Activated CD8-positive, alpha-beta T cell treated with anti-CD3 and anti-CD28 coated beads, Interleukin-2, amount 10 ng/mL, durations not matched to agents 7 days and 5 days (primary cell): Measurements from ENCODE around the gene MCRIP1. TPM values are rescaled to one million over a fixed set of nuclear protein-coding genes. Genes with fewer than 3 reads are reported as not detected.

ENCODE experiments used
- ATAC-seq: fragments of 150-1000 bp; cut with Tn5 transposase; one replicate; pipeline ENCODE4 v1.10.0; 2021; ENCODE audit warnings: moderate library complexity
- CTCF ChIA-PET: fragments of 350-600 bp; sonication (Branson Sonifier 250); formaldehyde crosslinking; loops from one replicate; lab custom pipeline; 2021; ENCODE audit warnings: antibody characterized with exemption; lab: Charles Lee
- POLR2A ChIA-PET: fragments of 350-600 bp; sonication (Branson Sonifier 250); formaldehyde crosslinking; loops from one replicate; lab custom pipeline; 2021; ENCODE audit warnings: antibody characterized with exemption; lab: Charles Lee
- DNase-seq: peaks from one replicate; pipeline ENCODE4 v3.0.0-alpha.2; 2020
- H3K27ac Mint-ChIP-seq: one replicate; pipeline ENCODE4 v1.8.0; 2021; ENCODE audit warnings: mild to moderate bottlenecking, mixed read lengths
- H3K27me3 Mint-ChIP-seq: one replicate; pipeline ENCODE4 v1.8.0; 2021; ENCODE audit warnings: low read depth, mixed read lengths
- H3K36me3 Mint-ChIP-seq: one replicate; pipeline ENCODE4 v1.8.0; 2021; ENCODE audit warnings: low read depth, mixed read lengths
- H3K4me1 Mint-ChIP-seq: one replicate; pipeline ENCODE4 v1.8.0; 2021; ENCODE audit warnings: low read depth, mixed read lengths
- H3K4me3 Mint-ChIP-seq: one replicate; pipeline ENCODE4 v1.8.0; 2021; ENCODE audit warnings: mild to moderate bottlenecking, mixed read lengths
- H3K9me3 Mint-ChIP-seq: one replicate; pipeline ENCODE4 v1.8.0; 2022; ENCODE audit warnings: mixed read lengths; ENCODE audit not compliant: insufficient read depth
- total RNA-seq, 2 experiments: library from RNA; stranded (reverse); gene quantifications; one replicate each; pipeline ENCODE4 v1.2.3, GENCODE V29; 2021

Gene MCRIP1
- total RNA-seq, 2 experiments from 2014 or later, result 42.3 to 43.0 TPM

DNA sequence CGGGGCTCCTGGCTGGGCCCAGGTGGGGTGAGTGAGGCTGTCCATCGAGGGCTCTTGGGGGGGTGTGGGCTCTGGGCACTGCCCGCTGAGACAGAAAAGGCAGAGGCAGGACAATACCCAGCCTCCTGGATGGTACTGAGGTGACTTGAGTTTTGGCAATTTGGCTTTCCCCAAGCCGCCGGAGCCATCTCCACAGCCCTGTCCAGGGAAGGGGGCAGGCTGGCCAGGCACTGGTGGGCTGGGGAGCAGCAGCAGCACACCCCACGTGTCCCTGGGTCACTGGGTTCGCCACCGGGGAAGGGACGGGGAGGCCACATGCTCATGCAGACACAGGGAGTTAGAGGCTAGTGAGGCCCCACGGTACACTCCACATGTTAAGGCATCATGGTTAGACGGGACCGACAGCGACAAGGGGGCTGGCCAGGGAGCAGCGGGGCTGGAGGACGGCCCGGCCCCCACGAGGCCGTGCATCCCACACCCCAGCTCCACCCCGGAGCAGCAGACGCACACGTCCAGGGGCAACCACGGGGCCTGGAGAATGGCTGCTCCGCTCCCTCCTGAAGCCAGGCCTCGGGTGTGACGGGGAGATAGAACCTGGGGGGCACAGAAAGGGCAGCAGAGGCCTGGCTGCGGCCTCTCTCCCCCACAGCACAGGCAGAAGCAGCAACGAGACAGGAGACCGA, 35.0 kb upstream of the MCRIP1 start:
- no peaks in the 10 kb centered on the region for H3K9me3 Mint-ChIP-seq
- ATAC-seq (no peak), DNase-seq (no peak)
- ChIA-PET POLR2A (interaction anchor here (0.9 kb wide), 1 partner anchor 7 kb away, joined by 3 read pairs; the partner anchor contains the start of gene P4HB), CTCF (no interaction called here)
- peaks cover 54% of the 10 kb centered on the region for H3K4me1 Mint-ChIP-seq
- H3K27ac Mint-ChIP-seq, result peak overlapping the region; percentile 84
- peak overlapping the region; percentile 15 for H3K4me3 Mint-ChIP-seq
- H3K36me3 Mint-ChIP-seq, result peaks cover 58% of the 10 kb centered on the region
- no peaks in the 10 kb centered on the region for H3K27me3 Mint-ChIP-seq

DNA sequence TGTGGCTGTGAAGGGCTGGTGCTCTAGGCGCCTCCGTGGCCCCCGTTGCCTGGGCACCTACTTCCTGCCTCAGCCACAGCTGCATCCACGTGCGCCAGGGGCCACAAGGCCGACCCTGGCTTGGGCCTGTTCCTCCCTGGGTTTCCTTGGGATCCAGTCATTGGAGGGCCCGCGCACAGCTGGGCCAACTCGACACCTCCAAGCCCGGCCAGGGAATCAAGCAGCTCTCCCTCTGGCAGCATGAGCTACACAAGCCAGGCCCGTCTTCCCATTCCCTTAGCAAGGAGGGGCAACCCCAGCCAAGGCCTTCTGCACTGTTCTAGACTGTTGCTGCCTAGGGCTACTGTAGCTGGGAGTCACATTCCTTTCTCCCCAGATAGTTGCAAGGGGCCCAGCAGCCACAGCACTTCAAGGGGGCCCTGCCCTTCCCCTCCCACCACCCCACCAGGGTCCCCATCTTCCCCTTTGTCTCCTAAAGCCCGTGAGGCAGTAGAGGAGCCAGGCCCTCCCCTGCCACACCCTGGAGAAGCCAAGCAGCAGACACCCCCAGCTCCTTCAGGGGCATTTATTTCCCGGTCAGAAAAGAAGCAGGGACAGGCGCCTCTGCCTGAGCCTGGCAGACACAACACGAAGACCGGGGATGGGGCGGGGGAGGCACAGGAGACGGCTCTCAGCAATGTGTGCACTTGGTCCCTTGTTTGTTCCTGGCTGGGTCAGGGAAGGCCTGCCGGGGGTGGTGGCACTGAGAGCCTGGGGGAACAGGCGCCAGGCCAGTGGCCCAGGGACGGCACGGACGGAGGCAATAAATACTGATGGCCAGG, 34.3 kb upstream of the MCRIP1 start:
- Mint-ChIP-seq H3K27me3 (no peaks in the 10 kb centered on the region), H3K27ac (peak overlapping the region; percentile 84), H3K36me3 (peaks cover 57% of the 10 kb centered on the region), H3K4me1 (peaks cover 54% of the 10 kb centered on the region), H3K9me3 (no peaks in the 10 kb centered on the region), H3K4me3 (peak overlapping the region; percentile 40)
- ChIA-PET POLR2A (interaction anchor here (1.1 to 2.0 kb wide), 2 partner anchors 24 to 164 kb away, joined by 3 to 7 read pairs; partner anchors contain the start of genes ALYREF, ANAPC11 and MRPL12), CTCF (no interaction called here)
- ATAC-seq, result no peak
- peak; percentile 38 for DNase-seq

DNA sequence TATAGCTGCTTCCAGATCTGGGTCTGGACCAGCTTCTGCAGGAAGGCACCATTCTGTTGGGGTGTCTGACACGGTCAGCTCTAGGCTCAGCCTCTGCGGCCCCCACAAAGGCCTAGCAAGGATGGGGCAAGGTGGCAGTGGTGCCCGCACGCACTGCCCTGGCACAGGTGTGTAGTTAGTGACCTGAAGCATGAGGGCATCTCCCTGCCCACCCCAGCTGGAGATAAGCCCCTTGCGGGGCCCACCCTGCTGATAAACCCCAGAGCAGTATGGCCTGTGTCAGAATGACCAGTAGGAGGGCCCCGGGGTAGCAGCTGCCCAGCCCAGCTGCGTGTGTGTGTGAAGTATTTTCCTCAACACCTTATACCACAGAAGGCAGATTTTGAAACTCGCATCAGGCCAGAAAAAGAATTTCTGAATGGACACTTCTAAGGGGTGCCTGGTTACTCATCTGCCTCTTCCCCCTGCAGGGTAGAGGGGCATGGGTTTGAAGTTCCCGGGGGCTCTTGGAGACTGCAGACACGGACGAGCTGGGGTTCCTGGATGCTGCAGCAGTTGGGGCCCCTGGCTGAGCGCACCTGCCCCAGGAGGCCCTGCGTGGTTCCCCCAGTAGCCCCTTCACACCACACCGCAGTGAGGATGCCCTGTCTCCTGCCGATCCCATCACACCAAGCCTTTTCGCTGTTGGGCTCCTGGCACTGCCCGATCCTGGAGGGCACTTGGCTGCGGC, 33.5 kb upstream of the MCRIP1 start:
- ChIA-PET POLR2A (interaction anchor here (0.9 to 2.0 kb wide), 3 partner anchors 20 to 163 kb away, joined by 3 to 7 read pairs (median 3); partner anchors contain the start of genes ALYREF, ANAPC11 and MRPL12), CTCF (no interaction called here)
- H3K27ac Mint-ChIP-seq, result peak overlapping the region; percentile 84
- no peaks in the 10 kb centered on the region for H3K27me3 Mint-ChIP-seq
- H3K9me3 Mint-ChIP-seq, result no peaks in the 10 kb centered on the region
- DNase-seq, result no peak
- no peak for ATAC-seq
- H3K4me1 Mint-ChIP-seq, result peaks cover 50% of the 10 kb centered on the region
- peak overlapping the region; percentile 40 for H3K4me3 Mint-ChIP-seq
- peaks cover 57% of the 10 kb centered on the region for H3K36me3 Mint-ChIP-seq

DNA sequence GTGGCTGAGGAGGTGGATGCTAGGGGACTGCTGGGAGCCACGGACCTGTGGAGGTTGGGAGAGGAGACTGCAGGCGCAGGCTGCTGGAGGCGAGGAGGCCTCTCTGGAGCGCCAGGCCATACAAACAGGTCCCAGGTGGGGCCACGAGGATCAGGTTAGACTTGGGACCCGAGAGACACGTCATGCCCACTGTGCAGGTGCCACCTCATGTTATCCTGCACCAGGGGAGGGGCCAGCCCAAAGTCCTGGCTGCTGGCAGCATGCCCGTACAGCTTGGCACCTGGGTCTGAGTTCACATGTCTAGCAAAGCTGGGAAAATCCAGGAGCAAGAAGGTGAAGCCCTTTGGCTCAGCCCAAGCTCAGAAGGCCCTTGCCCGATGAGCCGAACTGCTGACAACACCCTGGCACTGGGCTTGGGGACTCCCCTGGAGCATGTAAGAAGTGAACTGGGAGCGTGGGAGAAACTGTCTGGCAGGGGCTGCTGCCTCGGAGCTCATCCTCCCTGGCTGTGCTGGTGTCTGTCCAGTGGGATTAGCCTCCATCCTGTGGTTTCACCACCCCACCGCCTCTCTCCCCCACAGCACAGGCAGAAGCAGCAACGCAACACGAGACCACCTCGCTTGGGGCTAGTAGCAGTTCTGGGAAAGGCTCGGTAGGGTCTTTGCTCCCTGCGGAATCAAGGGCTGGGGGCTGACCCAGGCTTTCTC, 32.8 kb upstream of the MCRIP1 start:
- Mint-ChIP-seq H3K4me3 (peak overlapping the region; percentile 15), H3K27me3 (no peaks in the 10 kb centered on the region), H3K36me3 (peaks cover 59% of the 10 kb centered on the region), H3K9me3 (no peaks in the 10 kb centered on the region), H3K27ac (peak overlapping the region; percentile 81), H3K4me1 (peaks cover 50% of the 10 kb centered on the region)
- ATAC-seq, result no peak
- DNase-seq, result no peak
- ChIA-PET POLR2A (interaction anchor here (0.9 to 2.0 kb wide), 2 partner anchors 21 to 26 kb away, joined by 3 to 7 read pairs; partner anchors contain the start of genes ALYREF and ANAPC11), CTCF (no interaction called here)

DNA sequence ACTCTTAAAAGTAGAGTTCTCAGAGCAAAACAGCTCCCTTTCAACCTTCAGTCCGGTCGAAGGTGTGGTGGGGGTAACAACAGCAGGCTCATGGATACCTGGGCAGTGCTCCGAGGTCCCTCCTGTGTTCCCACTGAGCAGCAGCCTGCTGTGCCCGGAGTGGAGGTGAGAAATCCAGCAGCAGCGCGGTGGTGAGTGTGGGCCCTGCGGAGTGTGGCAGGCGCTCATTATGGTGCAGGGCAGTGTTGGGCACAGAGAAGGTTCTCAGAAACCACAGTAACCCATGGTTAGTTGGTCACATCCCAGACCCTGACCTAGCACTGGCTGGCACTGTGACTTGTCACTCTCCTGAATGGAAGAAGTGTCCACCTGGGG, 32.3 kb upstream of the MCRIP1 start:
- DNase-seq, result no peak
- H3K9me3 Mint-ChIP-seq, result no peaks in the 10 kb centered on the region
- ChIA-PET POLR2A (interaction anchor here (0.9 to 2.0 kb wide), 2 partner anchors 22 to 26 kb away, joined by 3 to 7 read pairs; partner anchors contain the start of genes ALYREF and ANAPC11), CTCF (no interaction called here)
- no peaks in the 10 kb centered on the region for H3K27me3 Mint-ChIP-seq
- no peak for ATAC-seq
- H3K4me3 Mint-ChIP-seq, result peak overlapping the region; percentile 15
- peaks cover 50% of the 10 kb centered on the region for H3K4me1 Mint-ChIP-seq
- peaks cover 58% of the 10 kb centered on the region for H3K36me3 Mint-ChIP-seq
- peak overlapping the region; percentile 81 for H3K27ac Mint-ChIP-seq

DNA sequence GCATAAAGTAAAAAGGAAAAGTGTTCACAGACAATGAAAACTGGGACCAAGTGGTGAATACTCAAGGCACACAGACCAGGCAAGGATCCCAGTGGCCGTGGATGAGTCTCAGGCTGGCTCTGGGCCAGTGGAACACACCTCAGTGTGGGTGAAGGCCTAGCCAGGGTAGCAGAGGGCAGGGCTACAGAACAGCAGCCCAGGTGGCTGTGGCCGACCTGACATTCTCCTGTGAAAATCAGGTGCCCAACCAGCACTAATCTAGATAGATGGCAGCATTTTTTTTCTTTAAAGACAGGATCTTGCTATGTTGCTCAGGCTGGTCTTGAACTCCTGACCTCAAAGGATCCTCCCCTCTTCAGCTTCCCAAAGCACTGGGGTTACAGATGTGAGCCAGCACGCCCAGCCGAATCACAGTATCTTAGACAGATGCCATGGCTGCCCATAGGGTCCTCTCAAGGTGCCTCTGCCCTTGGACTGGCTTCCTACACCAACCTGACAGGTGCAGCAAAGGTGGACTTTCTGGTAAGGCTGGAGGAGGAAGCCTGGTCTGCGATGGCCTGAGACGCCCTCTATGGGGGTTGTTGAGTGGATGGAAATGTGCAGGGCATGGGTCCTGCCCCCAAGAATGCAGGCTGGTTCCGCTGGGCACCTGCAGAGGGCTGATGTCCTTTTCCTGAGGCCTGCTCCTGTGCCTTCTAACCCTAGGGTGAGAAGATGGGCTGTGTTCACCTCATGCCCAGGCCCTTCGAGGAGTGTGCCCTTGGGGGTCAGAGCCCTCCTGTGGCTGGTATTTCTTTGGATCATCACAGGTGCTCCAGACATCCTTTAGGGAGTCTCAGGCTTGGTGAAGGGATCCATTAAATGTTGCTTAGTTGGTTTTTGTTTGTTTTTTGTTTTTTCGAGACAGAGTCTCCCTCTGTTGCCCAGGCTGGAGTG, 31.0 kb upstream of the MCRIP1 start:
- Mint-ChIP-seq H3K9me3 (no peaks in the 10 kb centered on the region), H3K27me3 (no peaks in the 10 kb centered on the region), H3K36me3 (peaks cover 54% of the 10 kb centered on the region), H3K27ac (peak overlapping the region; percentile 82), H3K4me3 (no peak overlapping the region), H3K4me1 (peaks cover 49% of the 10 kb centered on the region)
- ChIA-PET POLR2A (no interaction called here), CTCF (no interaction called here)
- ATAC-seq (no peak), DNase-seq (no peak)

DNA sequence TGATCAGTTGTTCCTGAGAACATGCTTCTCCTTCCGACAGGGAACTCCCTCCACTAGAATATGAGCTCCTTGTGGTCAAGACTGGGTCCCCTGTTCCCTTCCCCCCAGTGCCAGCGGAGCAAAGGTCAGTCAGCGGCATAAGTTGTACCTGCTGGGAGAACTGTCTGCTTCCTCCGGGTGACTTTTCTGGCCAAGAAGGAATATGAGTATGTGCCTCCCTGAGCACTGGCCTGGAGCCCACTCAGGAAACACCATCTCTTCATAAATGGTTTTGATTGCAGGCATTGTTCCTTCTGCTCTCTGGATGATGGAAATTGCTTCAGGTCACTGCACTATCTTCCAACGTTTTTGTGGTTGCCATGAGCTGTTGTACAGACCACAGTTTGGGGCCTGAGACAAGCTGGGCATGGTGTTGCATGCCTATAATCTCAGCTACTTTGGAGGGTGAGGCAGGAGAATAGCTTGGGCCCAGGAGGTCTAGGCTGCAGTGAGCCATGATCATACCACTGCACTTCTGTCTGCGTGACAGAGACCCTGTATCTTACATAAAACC, 30.1 kb upstream of the MCRIP1 start:
- no peak for ATAC-seq
- CTCF ChIA-PET, result interaction anchor here (1.0 kb wide), 1 partner anchor 11 kb away, joined by 3 read pairs; no protein-coding TSS in a partner anchor
- Mint-ChIP-seq H3K9me3 (no peaks in the 10 kb centered on the region), H3K4me3 (peak overlapping the region; percentile 73), H3K36me3 (peaks cover 57% of the 10 kb centered on the region), H3K4me1 (peaks cover 53% of the 10 kb centered on the region), H3K27me3 (no peaks in the 10 kb centered on the region), H3K27ac (peak overlapping the region; percentile 82)
- POLR2A ChIA-PET, result interaction anchor here (1.1 kb wide), 1 partner anchor 22 kb away, joined by 4 read pairs; no protein-coding TSS in a partner anchor
- DNase-seq, result no peak

DNA sequence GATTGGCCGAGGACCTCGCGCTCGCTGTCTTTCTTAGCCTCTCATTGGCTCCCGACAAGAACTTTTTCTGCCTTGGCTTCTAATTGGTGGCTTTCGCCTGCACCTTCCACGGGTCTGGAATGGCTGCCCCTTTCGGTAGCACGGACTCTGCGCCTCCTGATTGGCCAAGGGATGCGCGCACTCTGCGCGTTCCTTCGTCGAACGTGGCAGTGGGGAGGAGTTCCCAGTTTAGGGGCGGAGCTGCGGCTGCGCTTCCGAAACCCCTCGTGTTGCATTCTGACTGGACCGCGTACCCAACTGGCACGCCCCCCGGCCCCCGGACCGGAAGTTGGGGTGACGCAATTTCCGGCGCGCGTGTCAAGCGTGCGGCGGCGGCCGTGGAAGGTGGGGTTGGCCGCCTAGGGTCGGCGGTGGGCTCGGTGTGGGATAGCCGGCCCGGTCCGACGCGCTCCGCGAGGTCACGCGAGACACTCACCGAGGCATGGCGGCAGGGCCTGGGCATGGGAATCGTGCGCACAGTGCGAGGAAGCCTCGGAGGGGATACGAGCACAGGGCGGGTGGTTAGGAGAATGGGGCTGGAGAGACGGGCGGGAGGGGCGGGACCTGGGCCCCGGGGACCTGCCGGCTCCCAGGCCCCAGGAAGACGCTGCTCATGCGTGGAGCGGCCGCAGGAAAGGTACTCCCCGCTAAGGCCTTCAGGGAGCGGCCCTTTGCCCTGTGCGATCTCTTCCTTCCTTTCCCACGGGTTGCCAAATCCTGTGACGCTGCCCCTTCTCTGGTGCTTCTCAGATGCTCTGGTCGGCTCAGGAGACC, 27.9 kb upstream of the MCRIP1 start:
- ATAC-seq (peak; percentile 89), DNase-seq (peak; percentile 100)
- Mint-ChIP-seq H3K27me3 (no peaks in the 10 kb centered on the region), H3K9me3 (no peaks in the 10 kb centered on the region), H3K27ac (peak overlapping the region; percentile 99), H3K36me3 (peaks cover 59% of the 10 kb centered on the region), H3K4me3 (peak overlapping the region; percentile 96), H3K4me1 (peaks cover 46% of the 10 kb centered on the region)
- CTCF ChIA-PET, result interaction anchor here (1.7 kb wide), 1 partner anchor 9 kb away, joined by 7 read pairs; no protein-coding TSS in a partner anchor
- POLR2A ChIA-PET, result interaction anchor here (1.0 to 1.9 kb wide), 4 partner anchors 8 to 31 kb away, joined by 3 to 16 read pairs (median 4); no protein-coding TSS in a partner anchor
